Pancreas (tissue), 10 donors: ENCODE results near the gene DIP2C. TPM values are rescaled to one million over a fixed set of nuclear protein-coding genes. Genes with fewer than 3 reads are reported as not detected.

ENCODE experiments used
- ATAC-seq, 4 donors: fragments of 200-7000 bp; cut with Tn5 transposase; one replicate each; pipeline versions ENCODE4 v1.8.0 to v1.9.1; 2020; ENCODE audit warnings: mild to moderate bottlenecking in 4 of 4, moderate library complexity in 4 of 4
- DNase-seq, 6 donors: peaks; one replicate each; pipeline ENCODE4 v3.0.0-alpha.2; 2020
- FAIRE-seq: peaks from 2 replicates; lab custom pipeline; 2012; peaks lifted over from hg19 to GRCh38; lab: Jason Lieb, UNC
- H3K27ac ChIP-seq, 4 donors: fragments of 200-600 bp; sonication (generic); 1 replicate in 3 of 4; 2 replicates in 1 of 4; pipeline versions ENCODE4 v1.5.0 to v1.8.0; 2020
- H3K27me3 ChIP-seq, 4 donors: fragments of 200-600 bp; one replicate each; pipeline ENCODE4 v1.8.0; 2021
- H3K36me3 ChIP-seq, 3 donors: fragments of 200-600 bp; sonication (generic) in 1 of 3; one replicate each; pipeline versions ENCODE4 v1.5.0 to v1.8.0; 2020 to 2021
- H3K4me1 ChIP-seq, 3 donors: fragments of 200-600 bp; one replicate each; pipeline ENCODE4 v1.8.0; 2021
- H3K4me3 ChIP-seq, 4 donors: fragments of 200-600 bp; sonication (generic) in 2 of 4; one replicate each; pipeline versions ENCODE4 v1.5.0 to v1.8.0; 2020 to 2021
- H3K9me3 ChIP-seq, 4 donors: fragments of 200-600 bp; one replicate each; pipeline ENCODE4 v1.8.0; 2021
- CTCF ChIP-seq, 4 donors: fragments of 200-600 bp; sonication (generic) in 3 of 4; IDR thresholded peaks; one replicate each; pipeline versions ENCODE4 v1.5.0 to v1.8.0; 2021; ENCODE audit warnings: antibody characterized with exemption in 4 of 4
- WGBS, 2 donors: extraction: QIAGEN DNeasy Blood & Tissue Kit; methylation state at CpG; one replicate each; pipeline ENCODE4 v1.1.7; 2013; 5-methylcytosine and 5-hydroxymethylcytosine counted together
- intact Hi-C, 3 donors: fragments of 100-400 bp; cut with DNase I; formaldehyde crosslinking; loops; one replicate each; pipeline versions ENCODE4 v1.11.1 to v1.14.2; 2022
- polyA plus RNA-seq, 2 donors: library from polyadenylated mRNA; stranded (reverse); fragments of 200-250 nt; gene quantifications; one replicate each; pipeline ENCODE4 v1.2.3, GENCODE V29; 2013
- total RNA-seq, 6 donors: library from RNA; stranded (reverse); fragmentation: NEBNext Ultra II Directional in 4 of 6; extraction: Animal tissue kit (Norgen Biotek cat#: 25700) in 4 of 6; gene quantifications; one replicate each; pipeline versions ENCODE4 v1.2.1 to v1.2.4, GENCODE V29; 2021 to 2023
- donor health status: healthy with polysubstance abuse.
- donor health status: DM: no; HTN: no; CAD: no; lungs with moderate emphysema.
- donor health status: DM: no; HTN: no; CAD: no.
- donor health status: control.
- donor health status: control.
- donor health status: Bipolar disorder and iron deficiency.
- donor health status: DM: yes; HTN: yes; CAD: no.
- donor health status: DM: no; HTN: no; CAD: no.
- donor health status: DM: no; HTN: no; CAD: no.
- donor health status: DM: yes; HTN: yes; CAD: no.

The DIP2C gene
- total and polyA plus RNA-seq, 8 donors = 4.3 to 11.8 (median 7.3) TPM

- no peak for TF ChIP-seq CTCF (IDR thresholded peaks at IDR 0.05)
- Histone ChIP-seq H3K9me3 (no peaks in the 10 kb centered on the region), H3K27me3 (no peaks in the 10 kb centered on the region), H3K4me1 (peaks cover 14 to 24% (median 18%) of the 10 kb centered on the region in 3 donors), H3K36me3 (no peaks in the 10 kb centered on the region), H3K27ac (no peak overlapping the region), H3K4me3 (no peak overlapping the region)
- FAIRE-seq = no peak
- DNase-seq = peak in 1 of 6 donors; percentile 44
- intact Hi-C loops = no loop called here
- 81 to 86% methylated on average over 17 of the region's 17 CpGs for WGBS, 2 donors
- ATAC-seq = no peak
Observed at GRCh38 chr10:558364-558763, 131.1 kb downstream of the DIP2C start.

- no peaks in the 10 kb centered on the region for H3K27me3 ChIP-seq
- no peak for TF ChIP-seq CTCF (IDR thresholded peaks at IDR 0.05)
- WGBS, 2 donors = 87 to 94% methylated on average over 10 of the region's 10 CpGs
- peaks cover 14 to 24% (median 18%) of the 10 kb centered on the region in 3 donors for H3K4me1 ChIP-seq
- H3K4me3 ChIP-seq = no peak overlapping the region
- H3K36me3 ChIP-seq = no peaks in the 10 kb centered on the region
- FAIRE-seq (no peak), DNase-seq (no peak), ATAC-seq (no peak)
- H3K27ac ChIP-seq = no peak overlapping the region
- no peaks in the 10 kb centered on the region for H3K9me3 ChIP-seq
- intact Hi-C loops = no loop called here
Observed at GRCh38 chr10:557792-558328, 131.6 kb downstream of the DIP2C start.

GRCh38 chr10:556971-557637, 132.4 kb downstream of the DIP2C start:
- TF ChIP-seq CTCF (IDR thresholded peaks at IDR 0.05) = no peak
- 83 to 87% methylated on average over 14 of the region's 14 CpGs for WGBS, 2 donors
- Histone ChIP-seq H3K27me3 (no peaks in the 10 kb centered on the region), H3K36me3 (no peaks in the 10 kb centered on the region), H3K27ac (no peak overlapping the region), H3K4me1 (peaks cover 14 to 24% (median 18%) of the 10 kb centered on the region in 3 donors), H3K9me3 (no peaks in the 10 kb centered on the region), H3K4me3 (no peak overlapping the region)
- DNase-seq = no peak
- ATAC-seq = no peak
- no peak for FAIRE-seq
- intact Hi-C loops = no loop called here

- H3K4me3 ChIP-seq = no peak overlapping the region
- no peak overlapping the region for H3K27ac ChIP-seq
- no peaks in the 10 kb centered on the region for H3K9me3 ChIP-seq
- peaks cover 13 to 16% (median 14%) of the 10 kb centered on the region in 3 donors for H3K4me1 ChIP-seq
- FAIRE-seq (no peak), ATAC-seq (no peak), DNase-seq (no peak)
- 81% methylated on average over 22 to 27 of the region's 27 CpGs for WGBS, 2 donors
- H3K27me3 ChIP-seq = no peaks in the 10 kb centered on the region
- intact Hi-C loops = no loop called here
- TF ChIP-seq CTCF (IDR thresholded peaks at IDR 0.05) = no peak
- no peaks in the 10 kb centered on the region for H3K36me3 ChIP-seq
Observed at GRCh38 chr10:555682-556350, 133.7 kb downstream of the DIP2C start.
